CD14-positive monocyte (primary cell): ENCODE results near the gene TMEM119. TPM values are rescaled to one million over a fixed set of nuclear protein-coding genes. Genes with fewer than 3 reads are reported as not detected.
A peak's percentile ranks its signal among the peaks of the same experiment; 100 is the strongest.

ENCODE experiments used
- DNase-seq, 3 donors: peaks; one replicate each; pipeline ENCODE4 v3.0.0-alpha.2; 2011 to 2022
- H2AFZ ChIP-seq: 2 replicates; pipeline ENCODE4 v1.6.0; 2012; ENCODE audit warnings: mild to moderate bottlenecking, low read depth, low read length, inconsistent platforms; ENCODE audit not compliant: insufficient read depth, poor library complexity, severe bottlenecking
- H3K27ac ChIP-seq, 2 donors: 1 replicate in 1 of 2; 2 replicates in 1 of 2; pipeline ENCODE4 v1.5.1; 2012 to 2013; ENCODE audit warnings: low read length in 2 of 2, control low read depth in 1 of 2, inconsistent platforms in 1 of 2, low read depth in 1 of 2, mild to moderate bottlenecking in 1 of 2
- H3K27me3 ChIP-seq, 2 donors: one replicate each; pipeline versions ENCODE4 v1.6.0 to v1.6.1; 2011 to 2013; ENCODE audit warnings: low read length in 2 of 2; ENCODE audit not compliant: control insufficient read depth in 2 of 2, insufficient read depth in 2 of 2
- H3K36me3 ChIP-seq, 2 donors: replicated peaks in 1 of 2; 1 replicate in 1 of 2; 2 replicates in 1 of 2; pipeline versions ENCODE4 v1.5.1 to v1.6.1; 2012 to 2013; ENCODE audit warnings: low read length in 2 of 2, control low read depth in 1 of 2, inconsistent platforms in 1 of 2, mild to moderate bottlenecking in 1 of 2; ENCODE audit not compliant: insufficient read depth in 2 of 2, control insufficient read depth in 1 of 2
- H3K4me1 ChIP-seq, 2 donors: 1 replicate in 1 of 2; 2 replicates in 1 of 2; pipeline versions ENCODE4 v1.5.1 to v1.6.1; 2012 to 2013; ENCODE audit warnings: low read length in 2 of 2, control low read depth in 1 of 2, inconsistent platforms in 1 of 2, mild to moderate bottlenecking in 1 of 2, moderate library complexity in 1 of 2; ENCODE audit not compliant: insufficient read depth in 2 of 2, control insufficient read depth in 1 of 2
- H3K4me2 ChIP-seq: replicated peaks from 2 replicates; pipeline ENCODE3; 2012; ENCODE audit warnings: low read length, moderate library complexity, mild to moderate bottlenecking; ENCODE audit not compliant: poor library complexity, severe bottlenecking; ENCODE audit errors: extremely low read depth
- H3K4me3 ChIP-seq, 3 experiments: fragments of 200-600 bp in 1 of 3; sonication (generic) in 1 of 3; replicated peaks in 1 of 3; 1 replicate in 2 of 3; 2 replicates in 1 of 3; pipeline ENCODE4 v1.5.1; 2011 to 2013; ENCODE audit warnings: low read length in 3 of 3, mild to moderate bottlenecking in 3 of 3, control low read depth in 2 of 3, low read depth in 2 of 3, inconsistent platforms in 1 of 3, moderate library complexity in 1 of 3
- H3K79me2 ChIP-seq: 2 replicates; pipeline ENCODE4 v1.6.0; 2012; ENCODE audit warnings: mild to moderate bottlenecking, control low read depth, inconsistent platforms, low read length, moderate library complexity; ENCODE audit not compliant: insufficient read depth
- H3K9ac ChIP-seq: 2 replicates; pipeline ENCODE4 v1.6.0; 2017; ENCODE audit warnings: low read length, mild to moderate bottlenecking; ENCODE audit not compliant: insufficient read depth, poor library complexity, severe bottlenecking
- H3K9me3 ChIP-seq, 2 donors: replicated peaks in 1 of 2; 1 replicate in 1 of 2; 2 replicates in 1 of 2; pipeline versions ENCODE4 v1.5.1 to v1.6.1; 2012 to 2013; ENCODE audit warnings: low read length in 2 of 2, control low read depth in 1 of 2; ENCODE audit not compliant: control insufficient read depth in 1 of 2, insufficient read depth in 1 of 2
- H4K20me1 ChIP-seq: 2 replicates; pipeline ENCODE4 v1.6.0; 2012; ENCODE audit warnings: mild to moderate bottlenecking, low read length, control low read depth, moderate library complexity; ENCODE audit not compliant: insufficient read depth
- H3K27ac Mint-ChIP-seq, 7 donors: one replicate each; pipeline ENCODE4 v1.8.0; 2020; ENCODE audit warnings: mild to moderate bottlenecking in 7 of 7, mixed read lengths in 7 of 7, moderate library complexity in 6 of 7, inconsistent platforms in 2 of 7
- H3K27me3 Mint-ChIP-seq, 3 donors: one replicate each; pipeline ENCODE4 v1.8.0; 2021 to 2022; ENCODE audit warnings: low read depth in 3 of 3, mild to moderate bottlenecking in 3 of 3, mixed read lengths in 3 of 3, moderate library complexity in 3 of 3, inconsistent platforms in 1 of 3
- H3K36me3 Mint-ChIP-seq, 2 donors: one replicate each; pipeline ENCODE4 v1.8.0; 2020; ENCODE audit warnings: mixed read lengths in 2 of 2, inconsistent platforms in 1 of 2, mild to moderate bottlenecking in 1 of 2
- H3K4me1 Mint-ChIP-seq: one replicate; pipeline ENCODE4 v1.8.0; 2020; ENCODE audit warnings: mild to moderate bottlenecking, mixed read lengths
- H3K4me3 Mint-ChIP-seq, 2 donors: one replicate each; pipeline ENCODE4 v1.8.0; 2020; ENCODE audit warnings: mild to moderate bottlenecking in 2 of 2, mixed read lengths in 2 of 2, moderate library complexity in 1 of 2
- H3K9me3 Mint-ChIP-seq, 7 donors: one replicate each; pipeline ENCODE4 v1.8.0; 2020 to 2022; ENCODE audit warnings: mixed read lengths in 7 of 7, mild to moderate bottlenecking in 6 of 7, moderate library complexity in 6 of 7, inconsistent platforms in 2 of 7
- WGBS: methylation state at CpG from one replicate; pipeline ENCODE4 v1.1.5; 2013; ENCODE audit warnings: missing lambda C conversion rate; ENCODE audit not compliant: insufficient coverage; 5-methylcytosine and 5-hydroxymethylcytosine counted together
- intact Hi-C, 2 donors: fragments of 100-400 bp; cut with micrococcal nuclease; formaldehyde crosslinking; loops; one replicate each; pipeline versions ENCODE4 v1.15.0 to v1.15.1; 2023
- polyA plus RNA-seq, 3 donors: library from polyadenylated mRNA; depleted of rRNA in 1 of 3; unstranded in 2 of 3; stranded (reverse) in 1 of 3; fragments of 300-500 nt in 2 of 3; fragments of >200 nt in 1 of 3; fragmentation: Illumina TruSeq in 2 of 3; gene quantifications; 1 replicate in 2 of 3; 2 replicates in 1 of 3; pipeline ENCODE4 v1.2.3, GENCODE V29; 2012 to 2021
- TF ChIP-seq, protein P1 (sequence below): fragments of 200-600 bp; IDR thresholded peaks from one replicate; pipeline ENCODE4 v1.8.0; 2022; ENCODE audit warnings: antibody characterized with exemption, mild to moderate bottlenecking

TMEM119 gene
- polyA plus RNA-seq, 3 donors: 0.18 to 0.85 (median 0.56) TPM

- no peaks in the 10 kb centered on the region for H3K9me3 ChIP-seq
- intact Hi-C loops: no loop called here
- H3K27ac ChIP-seq: no peak overlapping the region
- no peak overlapping the region for H3K4me2 ChIP-seq
- Mint-ChIP-seq H3K9me3 (no peaks in the 10 kb centered on the region), H3K4me1 (peaks cover 54% of the 10 kb centered on the region), H3K4me3 (no peak overlapping the region), H3K27ac (peak overlapping the region in 1 of 7 donors; percentile 76), H3K27me3 (no peaks in the 10 kb centered on the region), H3K36me3 (peaks cover 23 to 35% of the 10 kb centered on the region in 2 donors)
- peaks cover 13 to 25% of the 10 kb centered on the region in 2 donors for H3K4me1 ChIP-seq
- H3K9ac ChIP-seq: no peak overlapping the region
- peaks cover 17 to 35% of the 10 kb centered on the region in 2 donors for H3K36me3 ChIP-seq
- WGBS: 89% methylated on average over 5 of the region's 5 CpGs
- H3K4me3 ChIP-seq: no peak overlapping the region
- TF ChIP-seq, protein P1, sequence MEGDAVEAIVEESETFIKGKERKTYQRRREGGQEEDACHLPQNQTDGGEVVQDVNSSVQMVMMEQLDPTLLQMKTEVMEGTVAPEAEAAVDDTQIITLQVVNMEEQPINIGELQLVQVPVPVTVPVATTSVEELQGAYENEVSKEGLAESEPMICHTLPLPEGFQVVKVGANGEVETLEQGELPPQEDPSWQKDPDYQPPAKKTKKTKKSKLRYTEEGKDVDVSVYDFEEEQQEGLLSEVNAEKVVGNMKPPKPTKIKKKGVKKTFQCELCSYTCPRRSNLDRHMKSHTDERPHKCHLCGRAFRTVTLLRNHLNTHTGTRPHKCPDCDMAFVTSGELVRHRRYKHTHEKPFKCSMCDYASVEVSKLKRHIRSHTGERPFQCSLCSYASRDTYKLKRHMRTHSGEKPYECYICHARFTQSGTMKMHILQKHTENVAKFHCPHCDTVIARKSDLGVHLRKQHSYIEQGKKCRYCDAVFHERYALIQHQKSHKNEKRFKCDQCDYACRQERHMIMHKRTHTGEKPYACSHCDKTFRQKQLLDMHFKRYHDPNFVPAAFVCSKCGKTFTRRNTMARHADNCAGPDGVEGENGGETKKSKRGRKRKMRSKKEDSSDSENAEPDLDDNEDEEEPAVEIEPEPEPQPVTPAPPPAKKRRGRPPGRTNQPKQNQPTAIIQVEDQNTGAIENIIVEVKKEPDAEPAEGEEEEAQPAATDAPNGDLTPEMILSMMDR: no peak
- peaks cover 99% of the 10 kb centered on the region for H3K79me2 ChIP-seq
- H4K20me1 ChIP-seq: peaks cover 97% of the 10 kb centered on the region
- no peak for DNase-seq
- no peak overlapping the region for H2AFZ ChIP-seq
- H3K27me3 ChIP-seq: no peaks in the 10 kb centered on the region
Measured at GRCh38 chr12:108553799-108554198, 44.1 kb downstream of the TMEM119 start.

GRCh38 chr12:108551535-108551934 lies 46.3 kb downstream of the TMEM119 start:
- no peaks in the 10 kb centered on the region for H3K9me3 Mint-ChIP-seq
- Histone ChIP-seq H3K27ac (no peak overlapping the region), H3K4me2 (peak overlapping the region; percentile 25), H3K4me3 (no peak overlapping the region), H3K4me1 (peaks cover 31 to 46% of the 10 kb centered on the region in 2 donors), H3K36me3 (peaks cover 20 to 34% of the 10 kb centered on the region in 2 donors), H2AFZ (no peak overlapping the region), H3K9me3 (no peaks in the 10 kb centered on the region), H3K9ac (no peak overlapping the region), H3K27me3 (no peaks in the 10 kb centered on the region), H4K20me1 (peaks cover 92% of the 10 kb centered on the region), H3K79me2 (peaks cover 81% of the 10 kb centered on the region)
- H3K4me1 Mint-ChIP-seq: peaks cover 59% of the 10 kb centered on the region
- TF ChIP-seq, protein P1: no peak
- no peak overlapping the region for H3K4me3 Mint-ChIP-seq
- DNase-seq: no peak
- peak overlapping the region in 3 of 7 donors; percentile 12 to 64 (median 34) for H3K27ac Mint-ChIP-seq
- H3K36me3 Mint-ChIP-seq: peaks cover 24 to 35% of the 10 kb centered on the region in 2 donors
- intact Hi-C loops: no loop called here
- WGBS: 63% methylated on average over 4 of the region's 5 CpGs
- no peaks in the 10 kb centered on the region for H3K27me3 Mint-ChIP-seq
